ENCODE measurements around the gene DISC1. TPM values are rescaled to one million over a fixed set of nuclear protein-coding genes. Genes with fewer than 3 reads are reported as not detected.

DISC1 gene
- total RNA-seq, 4 donors from 2014 or later: 7.1 to 33.4 (median 14.9) TPM

DNA sequence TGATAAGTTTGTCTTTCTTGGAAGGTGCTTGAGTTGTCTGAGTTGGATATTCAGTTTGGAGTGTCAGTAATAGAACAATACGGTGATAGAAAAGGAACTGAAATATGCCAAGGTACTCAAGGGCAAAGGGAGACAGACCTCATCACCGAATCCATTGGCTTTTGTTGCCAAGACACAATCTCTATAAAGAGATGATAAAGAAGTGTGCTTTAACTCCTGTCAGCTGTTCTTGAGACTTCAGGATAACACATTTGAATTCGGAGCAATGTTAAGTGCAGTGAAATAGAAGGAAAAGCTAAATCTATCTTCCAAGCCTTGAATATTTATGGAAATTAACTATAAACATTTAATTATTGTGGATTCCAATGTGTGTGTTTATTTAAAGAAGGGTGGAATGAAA is 194.7 kb downstream of the DISC1 start:
- TF ChIP-seq, protein P1, sequence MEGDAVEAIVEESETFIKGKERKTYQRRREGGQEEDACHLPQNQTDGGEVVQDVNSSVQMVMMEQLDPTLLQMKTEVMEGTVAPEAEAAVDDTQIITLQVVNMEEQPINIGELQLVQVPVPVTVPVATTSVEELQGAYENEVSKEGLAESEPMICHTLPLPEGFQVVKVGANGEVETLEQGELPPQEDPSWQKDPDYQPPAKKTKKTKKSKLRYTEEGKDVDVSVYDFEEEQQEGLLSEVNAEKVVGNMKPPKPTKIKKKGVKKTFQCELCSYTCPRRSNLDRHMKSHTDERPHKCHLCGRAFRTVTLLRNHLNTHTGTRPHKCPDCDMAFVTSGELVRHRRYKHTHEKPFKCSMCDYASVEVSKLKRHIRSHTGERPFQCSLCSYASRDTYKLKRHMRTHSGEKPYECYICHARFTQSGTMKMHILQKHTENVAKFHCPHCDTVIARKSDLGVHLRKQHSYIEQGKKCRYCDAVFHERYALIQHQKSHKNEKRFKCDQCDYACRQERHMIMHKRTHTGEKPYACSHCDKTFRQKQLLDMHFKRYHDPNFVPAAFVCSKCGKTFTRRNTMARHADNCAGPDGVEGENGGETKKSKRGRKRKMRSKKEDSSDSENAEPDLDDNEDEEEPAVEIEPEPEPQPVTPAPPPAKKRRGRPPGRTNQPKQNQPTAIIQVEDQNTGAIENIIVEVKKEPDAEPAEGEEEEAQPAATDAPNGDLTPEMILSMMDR (IDR thresholded peaks at IDR 0.05): no peak
- TF ChIP-seq POLR2A (IDR thresholded peaks at IDR 0.05): no peak
- no peaks in the 10 kb centered on the region for H3K9me3 ChIP-seq
- DNase-seq: no peak
- no peaks in the 10 kb centered on the region for H3K27me3 ChIP-seq
- no peaks in the 10 kb centered on the region for H3K36me3 ChIP-seq
- no peak overlapping the region for H3K27ac ChIP-seq
- H3K4me1 ChIP-seq: no peaks in the 10 kb centered on the region
- intact Hi-C loops (cut with DNase I; ENCODE audit: low total_unique reads): no loop called here
- H3K4me3 ChIP-seq: no peak overlapping the region

DNA sequence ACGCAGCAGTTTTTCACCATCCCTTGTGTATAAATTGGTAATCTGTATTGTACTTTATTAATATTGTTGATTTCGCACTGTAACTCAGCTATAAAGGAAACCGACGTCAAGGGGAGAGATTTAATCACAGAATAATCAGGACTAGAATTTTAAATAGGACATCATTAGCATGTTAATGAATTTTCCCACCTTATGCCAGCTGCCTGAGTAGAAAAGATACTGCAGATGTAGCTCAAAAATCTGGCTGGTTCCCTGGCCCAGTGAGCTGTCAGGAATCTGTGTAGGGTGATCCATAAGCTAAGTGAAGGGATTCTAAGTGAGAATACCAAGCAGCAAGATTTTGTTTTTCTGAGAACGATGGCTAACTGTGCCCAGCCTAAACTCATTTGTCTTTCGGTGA is 195.5 kb downstream of the DISC1 start:
- no peak for DNase-seq
- H3K36me3 ChIP-seq: no peaks in the 10 kb centered on the region
- H3K27ac ChIP-seq: no peak overlapping the region
- H3K4me3 ChIP-seq: no peak overlapping the region
- no peaks in the 10 kb centered on the region for H3K9me3 ChIP-seq
- no peaks in the 10 kb centered on the region for H3K4me1 ChIP-seq
- no peak for TF ChIP-seq POLR2A (IDR thresholded peaks at IDR 0.05)
- TF ChIP-seq, protein P1 (IDR thresholded peaks at IDR 0.05): no peak
- intact Hi-C loops (cut with DNase I; ENCODE audit: low total_unique reads): no loop called here
- H3K27me3 ChIP-seq: no peaks in the 10 kb centered on the region

DNA sequence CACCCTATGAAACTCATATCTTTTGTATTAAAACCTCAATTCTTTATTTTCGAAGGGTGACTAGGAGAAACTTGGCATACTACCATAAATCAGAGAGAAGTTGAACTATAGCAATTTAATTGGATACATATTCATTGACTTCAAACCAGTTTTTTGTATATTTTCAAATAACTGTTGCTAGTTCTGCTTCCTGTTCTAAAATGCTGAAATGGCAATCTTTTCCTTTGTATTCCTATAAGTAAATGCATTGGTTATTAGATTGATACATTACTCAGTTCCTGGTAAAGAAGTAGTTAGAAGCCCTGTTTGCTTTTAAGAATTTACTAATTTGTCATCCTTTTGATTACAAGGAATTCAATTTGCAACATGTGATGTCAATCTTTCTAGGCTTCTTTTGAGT is 200.0 kb downstream of the DISC1 start:
- Histone ChIP-seq H3K4me3 (no peak overlapping the region), H3K27me3 (no peaks in the 10 kb centered on the region), H3K4me1 (no peaks in the 10 kb centered on the region), H3K9me3 (no peaks in the 10 kb centered on the region), H3K36me3 (no peaks in the 10 kb centered on the region), H3K27ac (no peak overlapping the region)
- no peak for TF ChIP-seq POLR2A (IDR thresholded peaks at IDR 0.05)
- TF ChIP-seq, protein P1 (IDR thresholded peaks at IDR 0.05): no peak
- DNase-seq: no peak
- intact Hi-C loops (cut with DNase I; ENCODE audit: low total_unique reads): no loop called here

GRCh38 chr1:231827337-231828105 is 200.9 kb downstream of the DISC1 start:
- intact Hi-C loops (cut with DNase I; ENCODE audit: low total_unique reads): no loop called here
- no peaks in the 10 kb centered on the region for H3K4me1 ChIP-seq
- no peak for TF ChIP-seq POLR2A (IDR thresholded peaks at IDR 0.05)
- TF ChIP-seq, protein P1 (IDR thresholded peaks at IDR 0.05): no peak
- H3K27me3 ChIP-seq: no peaks in the 10 kb centered on the region
- H3K27ac ChIP-seq: no peak overlapping the region
- H3K4me3 ChIP-seq: no peak overlapping the region
- no peak for DNase-seq
- no peaks in the 10 kb centered on the region for H3K9me3 ChIP-seq
- H3K36me3 ChIP-seq: no peaks in the 10 kb centered on the region

DNA sequence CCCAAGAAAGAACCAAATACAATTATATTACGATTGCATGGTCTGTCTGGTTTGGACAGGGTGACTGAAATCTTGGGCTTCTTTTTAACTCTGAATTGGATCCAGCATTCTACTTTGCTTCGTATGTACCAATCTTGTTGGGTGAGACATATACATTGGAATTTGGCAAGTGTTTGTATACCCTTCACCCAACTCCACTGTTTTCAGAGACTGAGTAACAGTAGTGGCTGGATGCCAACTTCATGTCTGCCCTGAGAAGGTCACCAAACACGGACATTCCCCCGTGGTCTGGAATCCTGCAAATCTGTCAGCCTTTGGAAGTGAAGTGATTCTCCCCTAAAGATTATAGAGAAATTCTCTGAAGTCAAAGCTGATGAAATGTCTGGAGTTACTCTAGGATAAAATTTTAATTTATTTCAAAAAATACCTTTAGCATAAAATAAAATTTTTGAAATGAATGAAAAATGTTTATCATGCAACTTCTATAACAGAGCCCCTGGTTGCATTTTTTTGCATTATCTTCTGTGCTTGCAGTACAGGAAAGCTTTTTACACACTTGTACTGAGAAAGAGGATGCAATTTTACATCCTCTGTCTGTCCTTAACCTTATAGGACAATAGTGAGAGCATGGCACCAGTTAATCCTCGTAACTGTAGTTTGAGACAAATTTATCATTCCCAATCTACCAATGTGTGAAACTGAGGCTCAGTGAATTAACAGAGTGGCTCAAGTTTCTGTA is 201.8 kb downstream of the DISC1 start:
- Histone ChIP-seq H3K9me3 (no peaks in the 10 kb centered on the region), H3K27ac (no peak overlapping the region), H3K36me3 (no peaks in the 10 kb centered on the region), H3K4me1 (no peaks in the 10 kb centered on the region), H3K4me3 (no peak overlapping the region), H3K27me3 (no peaks in the 10 kb centered on the region)
- TF ChIP-seq, protein P1 (IDR thresholded peaks at IDR 0.05): no peak
- TF ChIP-seq POLR2A (IDR thresholded peaks at IDR 0.05): no peak
- intact Hi-C loops (cut with DNase I; ENCODE audit: low total_unique reads): no loop called here
- DNase-seq: no peak

All from uterus (tissue), 4 donors.